Measurements from ENCODE around the gene CACNA1C.

CACNA1C gene

DNA sequence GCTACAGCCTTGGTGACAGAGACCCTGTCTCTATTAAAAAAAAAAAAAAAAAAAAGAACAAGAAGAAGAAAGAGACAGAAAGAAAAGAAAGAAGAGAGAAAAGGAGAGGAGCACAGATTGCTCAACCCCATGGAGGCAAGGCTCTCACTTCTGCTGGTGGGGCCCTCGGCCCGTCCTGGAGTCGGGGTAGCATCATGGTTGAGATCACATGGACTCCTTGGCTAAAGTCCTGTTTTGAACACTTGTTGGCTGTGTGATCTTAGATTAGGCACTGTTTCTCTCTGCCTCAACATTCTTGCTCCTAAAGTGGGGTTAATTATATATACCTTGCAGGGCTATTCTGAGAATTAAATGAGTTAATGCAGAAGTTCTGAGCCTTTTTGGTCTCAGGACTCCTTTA is 207.7 kb downstream of the CACNA1C start:
- DNase-seq, result no peak

DNA sequence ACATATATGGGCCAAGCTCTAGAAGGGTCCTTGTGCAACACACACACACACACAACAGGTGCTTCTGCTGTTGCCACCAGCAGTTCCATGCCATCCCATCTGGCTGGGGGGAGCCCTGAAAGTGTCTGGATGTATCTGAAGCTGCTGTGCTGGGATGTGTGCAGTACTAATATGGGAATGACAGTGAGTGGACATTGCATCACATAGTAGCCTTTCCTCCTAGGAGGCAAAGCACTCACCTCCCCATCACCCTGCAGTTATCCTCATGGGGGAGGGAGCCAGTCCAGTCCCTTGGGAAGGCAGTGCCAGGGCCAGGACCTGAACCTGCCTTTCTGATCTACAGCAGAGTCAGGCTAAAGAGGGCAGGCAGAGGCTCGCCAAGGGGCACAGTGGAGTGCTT is 208.9 kb downstream of the CACNA1C start:
- no peak for DNase-seq

DNA sequence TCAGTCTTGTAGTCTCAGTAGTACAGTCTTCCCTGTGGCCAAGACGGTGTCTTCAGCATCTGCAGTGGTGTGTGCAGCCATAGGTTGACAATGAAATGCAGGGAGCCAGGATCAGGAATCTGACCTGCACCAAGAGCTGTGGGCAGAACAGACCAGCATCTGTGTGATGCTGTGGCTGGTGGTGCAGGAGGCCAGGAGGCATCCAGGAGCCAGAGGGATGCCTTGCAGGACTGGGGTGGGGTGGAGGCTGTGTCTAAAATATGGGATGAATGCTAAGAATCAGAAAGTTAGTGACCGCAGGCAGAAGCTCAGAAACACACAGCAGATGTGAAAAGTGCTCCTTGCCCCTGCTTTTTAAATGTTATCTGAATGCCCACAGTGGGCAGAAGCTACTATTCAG is 209.7 kb downstream of the CACNA1C start:
- no peak for DNase-seq

DNA sequence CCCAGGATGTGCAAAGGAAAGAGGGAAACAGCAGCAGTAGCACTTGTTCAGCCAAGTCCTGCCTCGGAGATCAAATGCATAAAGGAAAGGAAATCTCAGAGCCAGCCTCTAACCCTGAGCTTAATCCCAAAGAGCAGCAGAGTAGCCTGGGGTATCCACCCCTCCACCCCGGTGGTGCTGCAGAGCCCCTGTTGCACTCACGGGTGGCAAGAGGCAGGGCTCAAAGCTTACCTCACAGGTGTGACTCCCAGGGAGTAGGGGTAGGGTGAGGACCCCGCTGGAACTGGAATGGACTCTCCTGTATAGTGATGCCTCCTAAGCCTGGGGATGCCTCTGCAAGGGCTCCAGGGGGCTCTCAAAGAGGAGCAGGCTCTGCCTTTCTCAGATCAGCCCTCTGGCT is 211.1 kb downstream of the CACNA1C start:
- DNase-seq, result no peak

DNA sequence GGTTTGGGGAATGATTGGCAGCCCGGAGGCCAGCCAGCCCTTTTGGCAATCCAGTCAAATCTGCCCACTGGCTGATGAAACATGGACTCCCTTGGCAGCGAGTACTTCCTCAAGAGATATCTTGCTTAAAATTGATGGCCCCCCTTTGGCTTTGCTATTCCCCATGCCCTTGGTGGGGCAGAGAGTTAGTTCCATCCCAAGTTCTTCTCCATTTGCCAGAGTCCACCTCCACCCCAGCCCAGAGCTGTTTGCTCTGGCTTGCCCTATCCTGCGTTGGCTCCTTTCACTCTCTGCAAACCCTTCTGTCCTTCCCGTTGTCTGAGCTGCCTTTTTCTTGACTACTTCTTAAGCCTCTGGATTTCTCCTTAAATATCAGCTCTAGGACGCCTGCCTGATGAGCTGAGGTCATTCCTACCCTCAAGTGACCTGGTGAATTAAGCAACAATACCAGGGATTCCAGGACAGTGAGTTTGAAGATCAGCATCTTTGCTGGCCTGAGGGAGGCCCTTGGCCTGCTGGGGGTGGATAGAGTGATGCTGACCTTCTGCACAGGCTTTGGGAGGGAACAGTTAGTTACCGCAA is 212.0 kb downstream of the CACNA1C start:
- DNase-seq, result no peak

DNA sequence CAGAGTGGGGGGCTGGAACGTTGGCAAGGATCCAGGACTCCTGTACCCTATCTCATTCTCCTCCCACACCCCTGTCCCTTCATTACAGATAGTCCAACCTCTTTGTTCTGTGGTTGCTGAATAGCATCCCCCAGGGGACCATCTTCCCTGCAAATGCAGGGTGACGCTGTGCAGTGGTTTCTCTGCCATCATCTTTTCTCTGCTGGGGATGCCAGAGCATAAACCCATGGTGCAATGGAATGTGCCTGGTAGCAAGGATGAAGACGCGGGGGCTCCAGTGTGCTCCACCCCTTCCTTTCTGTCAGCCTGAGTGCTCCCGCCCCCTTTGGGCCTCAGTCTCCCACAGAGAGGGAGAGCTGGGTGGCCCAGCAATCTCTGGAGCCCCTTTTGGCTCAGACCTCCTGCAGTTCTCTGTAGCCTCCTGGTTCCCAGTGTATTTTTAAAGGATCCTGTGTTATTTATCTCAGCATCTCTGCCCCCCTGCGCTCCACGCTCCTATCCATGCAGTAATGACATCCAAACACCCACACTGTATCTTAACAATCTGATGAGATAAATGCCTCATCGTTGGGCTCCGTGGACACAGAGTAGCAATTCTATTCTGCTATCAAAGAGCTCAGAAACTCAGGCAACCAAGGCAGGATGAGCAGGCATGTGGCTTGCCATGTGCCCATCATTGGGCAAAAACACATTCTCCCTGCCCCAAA is 212.8 kb downstream of the CACNA1C start:
- DNase-seq, result no peak

DNA sequence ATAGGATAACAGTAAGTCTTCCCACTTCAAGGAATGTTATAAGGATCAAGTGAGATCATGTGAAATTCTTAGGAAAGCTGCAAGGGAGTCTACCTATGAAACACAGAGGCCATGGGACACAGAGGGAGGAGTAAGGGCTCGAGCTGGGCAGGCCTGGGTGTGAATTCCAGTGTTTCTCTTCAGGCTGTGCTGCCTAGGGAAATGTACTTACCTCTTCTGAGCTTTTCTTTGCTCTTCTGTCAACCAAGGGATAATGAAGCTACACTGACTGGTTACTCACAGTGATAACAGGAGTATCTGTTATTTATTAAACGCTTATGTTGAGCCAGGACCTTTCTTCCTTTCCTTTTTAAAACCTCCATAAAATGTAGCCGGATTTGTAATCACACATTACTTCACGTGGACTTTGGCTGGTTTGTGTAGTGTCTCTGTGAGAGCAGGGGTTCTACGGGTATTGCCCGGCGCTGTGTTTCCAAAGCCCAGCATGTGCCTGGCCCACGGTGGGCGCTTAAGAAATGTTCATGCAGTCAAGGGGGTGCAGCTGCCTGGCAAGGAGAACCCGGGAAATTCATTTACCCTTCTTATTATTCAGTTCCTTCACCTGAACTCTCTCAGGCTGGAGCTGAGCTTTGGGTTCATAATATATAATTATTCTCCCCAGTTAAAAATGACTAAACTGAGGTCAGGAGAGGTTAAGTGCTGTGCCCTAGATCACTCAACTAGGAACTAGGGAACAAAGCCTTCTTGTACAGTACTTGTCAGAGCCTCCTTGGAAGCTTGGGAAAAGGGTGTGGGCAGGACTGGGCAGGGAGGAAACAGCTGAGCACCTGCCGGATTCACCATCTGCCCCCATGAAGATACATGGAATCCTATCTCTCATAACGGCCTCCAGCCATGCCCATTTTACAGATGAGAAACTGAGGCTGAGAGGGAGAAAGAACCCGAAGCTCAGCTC is 214.2 kb downstream of the CACNA1C start:
- DNase-seq, result no peak

DNA sequence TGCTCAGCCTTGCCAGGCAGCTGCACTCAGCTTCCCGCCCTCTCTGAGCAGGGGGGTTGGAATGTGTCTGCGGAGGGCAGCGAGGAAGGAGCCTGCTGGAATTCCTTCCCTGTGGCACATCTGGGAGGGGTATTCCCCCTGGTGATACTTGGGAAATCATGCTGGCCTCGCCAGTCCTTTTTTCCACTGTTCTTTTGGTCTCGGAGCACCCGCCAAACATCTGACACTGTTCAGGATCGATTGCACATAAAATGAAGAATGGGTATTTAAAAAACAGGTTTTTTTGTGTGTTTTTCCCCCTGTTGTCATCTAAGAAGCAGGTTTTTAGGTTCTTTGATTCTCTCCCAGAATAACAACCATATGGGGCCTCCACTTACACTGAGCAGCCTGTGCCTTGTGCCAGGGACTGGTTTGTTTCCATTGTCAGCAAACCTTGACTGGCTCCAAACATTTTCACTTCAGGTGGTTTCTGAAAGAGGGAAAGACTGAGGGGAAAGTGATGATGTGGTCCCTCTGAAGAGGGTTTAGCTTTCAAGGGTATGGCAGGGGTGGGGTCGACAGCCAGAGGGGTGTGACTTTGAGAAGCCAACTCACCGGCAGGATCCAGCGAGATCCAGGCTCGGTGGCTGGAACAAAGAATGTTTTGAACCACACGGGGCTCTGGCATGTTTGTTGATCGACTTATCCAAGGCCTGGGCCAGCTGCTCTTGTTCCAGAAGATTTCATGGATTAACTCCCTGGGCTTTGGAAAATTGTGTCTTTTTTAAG is 215.1 kb downstream of the CACNA1C start:
- no peak for DNase-seq

DNA sequence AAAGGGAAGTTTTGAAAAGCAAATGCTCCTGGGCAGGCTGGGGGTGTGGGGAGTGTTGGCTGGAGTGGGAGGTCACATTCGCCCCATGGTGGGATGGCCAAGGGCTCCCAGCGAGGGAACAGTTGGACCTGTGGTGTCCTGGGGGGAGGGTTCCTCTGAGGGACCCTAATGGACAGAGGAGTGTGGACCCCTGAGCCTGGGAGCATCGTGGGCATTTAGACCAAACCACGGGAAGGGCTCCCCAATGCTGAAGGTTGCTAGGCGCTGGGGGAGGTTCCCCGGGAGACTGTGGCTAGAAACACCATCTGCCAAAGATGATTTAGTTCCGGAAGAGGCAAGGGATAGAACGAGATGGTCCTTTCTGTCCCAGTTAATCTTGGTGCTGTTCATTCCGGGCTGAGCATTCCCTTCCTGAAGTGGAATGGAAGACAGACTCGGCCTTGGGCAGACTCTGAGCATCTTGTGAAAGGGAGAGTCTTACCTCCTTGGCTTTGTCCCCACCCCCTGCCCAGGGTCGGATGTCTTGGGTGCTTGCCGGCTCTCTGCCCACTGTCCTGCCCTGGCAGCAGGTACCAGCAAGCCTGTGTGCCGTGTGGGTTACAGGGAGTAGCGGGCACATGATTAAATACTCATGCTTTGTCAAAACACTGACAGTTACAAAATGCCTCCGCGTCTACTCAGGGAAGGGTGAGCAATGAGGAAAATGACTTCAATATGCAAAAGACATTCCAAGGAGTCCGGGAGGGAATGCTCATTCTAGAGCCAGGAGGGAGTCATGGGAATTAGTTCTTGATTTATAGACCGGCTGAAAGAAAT is 215.9 kb downstream of the CACNA1C start:
- no peak for DNase-seq

DNA sequence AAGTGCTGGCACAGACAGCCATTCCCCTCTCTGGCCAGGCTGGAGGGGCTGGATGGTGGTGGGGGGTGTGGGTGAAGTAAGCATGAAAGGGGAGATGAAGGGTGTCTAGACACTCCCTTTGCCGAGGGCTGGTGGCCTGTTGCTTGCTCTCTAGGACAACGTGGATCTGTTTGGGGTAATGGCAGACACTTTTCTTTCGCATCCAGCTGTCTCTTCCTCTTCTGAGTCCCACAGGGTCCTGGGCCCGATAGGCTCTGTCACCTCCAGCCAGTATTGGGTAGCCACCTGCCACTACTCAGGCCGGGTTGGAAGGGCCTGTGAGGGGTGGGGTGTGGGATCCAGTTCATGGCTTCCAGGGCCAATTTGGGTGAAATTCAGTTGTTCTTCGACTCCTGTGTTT is 218.1 kb downstream of the CACNA1C start:
- DNase-seq, result no peak

DNA sequence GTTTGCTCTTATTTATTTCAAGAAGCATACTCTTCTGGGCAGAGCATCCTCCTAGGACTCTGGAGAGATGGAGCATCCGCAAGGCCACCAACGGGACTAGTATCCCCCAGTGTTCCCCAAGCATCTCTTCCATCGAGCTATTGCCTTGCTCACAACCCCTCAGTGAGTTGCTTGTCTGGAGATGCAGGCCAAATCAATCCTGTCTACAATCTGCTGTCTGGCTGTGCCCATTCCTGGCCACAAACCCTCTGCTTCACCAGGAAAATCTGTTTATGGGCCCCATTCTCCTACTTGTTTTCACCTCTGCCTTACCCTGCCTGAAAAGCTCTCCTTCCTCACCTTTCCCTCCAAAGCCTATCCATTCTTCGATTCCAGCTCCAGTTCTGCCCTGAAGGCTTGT is 219.2 kb downstream of the CACNA1C start:
- DNase-seq, result no peak

DNA sequence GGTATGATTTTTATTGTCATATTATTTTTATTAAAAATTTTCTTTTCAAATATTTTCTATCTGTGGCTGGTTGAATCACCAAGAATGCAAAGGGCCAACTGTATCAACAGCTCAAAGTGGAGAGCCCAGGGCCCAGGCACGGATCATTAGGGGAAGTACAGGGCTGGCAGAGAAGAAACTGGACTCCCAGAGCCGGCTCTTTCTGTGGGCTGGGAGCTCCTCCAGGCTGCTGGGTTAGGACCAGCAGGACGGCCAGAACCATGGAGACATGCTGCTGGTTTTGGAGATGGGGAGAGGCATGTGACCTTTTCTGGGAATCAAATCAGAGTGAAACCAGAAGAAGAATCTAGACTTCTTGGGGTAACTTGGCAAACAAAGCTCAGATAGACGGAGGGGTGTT is 220.5 kb downstream of the CACNA1C start:
- no peak for DNase-seq

DNA sequence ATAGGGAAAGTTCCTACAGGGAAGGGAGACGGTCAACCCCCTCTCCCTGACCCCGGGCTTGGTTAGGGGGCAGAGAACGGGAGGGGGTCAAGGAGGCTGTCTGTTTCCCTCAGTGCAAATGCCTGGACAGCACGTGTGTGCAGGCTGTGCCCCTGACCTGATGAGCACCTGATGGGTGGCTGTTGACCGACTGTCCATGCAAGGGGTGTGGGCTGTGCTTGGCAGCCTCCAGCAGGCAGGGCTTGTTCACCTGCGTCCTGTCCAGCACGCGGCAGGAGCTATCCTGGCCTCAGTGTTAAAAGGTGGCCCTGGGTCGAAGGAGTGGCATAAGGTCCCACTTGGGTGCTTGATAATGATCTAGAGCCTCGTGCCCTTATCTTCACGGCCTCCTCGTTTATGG is 221.0 kb downstream of the CACNA1C start:
- no peak for DNase-seq

DNA sequence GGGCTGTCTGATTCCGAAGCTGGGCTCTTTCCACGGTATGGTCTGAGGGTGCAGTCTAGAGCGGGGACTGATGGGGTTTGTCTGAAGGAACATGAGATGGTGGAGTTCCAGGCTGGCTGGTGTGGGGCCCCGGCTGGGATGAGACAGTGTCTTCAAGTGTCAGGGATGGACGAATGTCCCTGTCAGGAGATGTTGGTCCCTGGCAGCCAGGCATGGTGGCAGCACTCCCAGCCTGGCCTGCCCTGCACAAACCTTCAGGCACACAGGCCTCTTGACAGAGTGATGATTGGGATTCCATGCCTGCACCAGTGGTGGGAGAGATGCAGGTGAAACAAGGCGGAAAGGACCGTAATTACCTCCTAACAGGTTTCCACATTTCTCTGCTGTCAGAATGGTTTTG is 221.9 kb downstream of the CACNA1C start:
- no peak for DNase-seq

DNA sequence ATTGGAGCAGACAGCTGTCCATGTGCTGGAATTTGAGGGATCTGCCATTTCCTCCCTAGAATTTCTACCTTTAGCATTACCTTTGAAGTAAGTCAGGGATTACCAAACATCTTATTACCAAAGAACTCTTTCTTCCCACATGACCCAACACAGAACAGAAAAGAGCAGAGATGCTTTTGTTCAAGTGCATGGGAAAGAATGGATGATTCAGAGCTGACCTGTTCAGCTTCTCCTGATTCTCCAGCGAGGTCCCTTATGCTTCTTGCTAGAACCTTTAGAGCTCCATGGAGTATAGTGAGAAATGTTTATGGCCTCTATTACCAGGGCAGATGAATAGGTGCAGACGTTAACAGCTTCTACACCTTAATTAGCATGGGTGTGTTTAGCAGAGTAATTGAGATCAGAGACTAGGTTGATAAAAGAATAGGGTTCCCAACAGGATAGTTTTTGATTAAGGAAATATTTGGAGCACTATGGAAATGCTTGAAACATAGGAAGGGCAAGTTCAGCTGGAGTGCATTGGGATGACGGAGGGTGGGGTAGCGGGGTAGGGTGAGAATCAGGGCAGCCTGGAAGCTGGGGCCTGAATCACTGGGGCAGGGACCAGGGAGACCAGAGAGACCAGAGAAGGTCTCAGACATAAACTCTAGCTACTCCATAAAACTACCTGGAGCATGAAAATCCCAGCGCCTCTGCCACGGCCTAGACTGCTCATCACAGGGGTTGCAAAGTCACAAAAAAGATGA is 223.7 kb downstream of the CACNA1C start:
- no peak for DNase-seq

DNA sequence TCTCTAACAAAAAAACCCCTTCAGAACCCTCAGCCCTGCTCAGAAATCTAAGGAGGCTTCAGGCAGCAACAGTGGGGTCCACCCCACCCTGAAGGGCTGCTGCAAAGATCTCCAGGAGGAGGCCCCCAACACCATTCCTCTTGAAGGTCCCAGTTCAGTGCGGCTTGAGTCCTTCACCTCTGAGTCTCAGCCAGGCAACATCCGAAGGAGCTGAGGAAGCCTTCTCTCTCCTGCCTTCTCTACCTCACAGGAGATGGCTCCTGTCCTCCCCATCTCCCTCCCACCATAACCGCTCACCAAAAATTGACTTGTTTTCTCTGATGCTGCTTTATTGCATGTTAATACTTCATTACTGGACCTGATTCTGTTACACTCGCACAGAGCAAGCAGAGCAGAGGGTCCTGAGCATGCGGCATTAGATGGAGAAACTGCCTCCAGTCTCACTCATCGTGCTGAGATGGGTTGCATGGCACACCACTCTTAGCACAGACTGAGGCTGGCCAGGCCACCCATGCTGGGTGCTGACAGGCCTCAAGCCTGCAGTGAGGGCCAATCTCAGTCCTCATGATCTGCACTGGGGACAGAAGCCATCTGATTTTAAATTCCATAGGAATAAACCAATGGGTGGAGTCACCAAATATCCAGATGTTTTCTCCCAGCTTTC is 224.8 kb downstream of the CACNA1C start:
- no peak for DNase-seq

DNA sequence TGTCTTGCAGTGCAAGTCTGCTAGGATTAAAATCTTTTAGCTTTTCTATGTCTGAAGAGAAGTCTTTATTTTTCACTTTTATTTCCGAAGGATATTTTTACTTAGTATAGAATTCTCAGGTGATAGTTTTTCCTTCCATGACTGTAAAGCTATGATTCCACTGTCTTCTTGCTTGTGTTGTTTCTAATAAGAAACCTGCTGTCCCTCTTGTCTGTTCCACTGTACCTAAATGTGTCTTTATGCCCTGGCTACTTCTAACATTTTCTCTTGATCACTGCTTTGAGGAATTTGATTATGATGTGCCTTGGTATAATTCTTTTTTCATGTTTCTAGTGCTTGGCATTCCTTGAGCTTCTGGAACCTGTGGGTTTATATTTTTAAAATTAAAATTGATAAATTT is 228.7 kb downstream of the CACNA1C start:
- DNase-seq, result no peak

DNA sequence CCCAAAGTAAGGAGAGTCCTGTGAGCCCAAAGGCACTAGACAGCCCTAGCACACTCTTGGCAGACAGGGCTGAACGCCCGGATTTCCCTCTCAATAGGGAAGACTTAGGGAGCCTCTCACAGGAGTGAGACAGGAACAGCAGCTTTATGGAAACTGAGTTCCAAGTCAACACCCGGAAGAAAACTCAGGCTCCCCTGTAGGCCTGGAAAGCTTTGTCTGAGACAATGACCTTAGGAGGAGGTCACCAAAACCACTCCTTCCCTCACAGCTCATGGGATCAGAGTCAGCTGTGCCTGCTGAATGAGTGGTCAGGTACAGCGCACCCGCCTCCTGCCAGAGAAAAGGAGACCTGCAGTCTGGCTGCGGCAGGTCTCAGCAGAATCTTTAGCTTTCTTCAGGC is 229.5 kb downstream of the CACNA1C start:
- no peak for DNase-seq

DNA sequence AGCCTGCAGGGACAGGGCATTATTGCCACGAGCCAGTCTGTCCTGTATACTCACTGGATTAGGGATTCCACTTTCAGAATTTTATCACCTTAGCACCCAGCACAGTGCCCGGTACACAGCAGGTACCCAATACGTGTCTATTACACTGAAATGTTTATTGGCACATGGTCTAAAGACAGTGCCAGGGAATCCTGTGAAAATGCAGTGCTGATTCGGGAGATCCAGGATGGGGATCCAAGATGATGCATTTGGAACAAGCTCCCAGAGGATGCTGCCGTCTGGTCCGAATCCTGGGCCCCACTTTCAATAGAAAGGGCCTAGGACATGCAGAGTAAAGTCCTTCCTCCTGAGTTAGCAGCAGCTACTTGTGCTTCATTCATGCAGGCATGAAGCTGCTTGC is 230.7 kb downstream of the CACNA1C start:
- DNase-seq, result no peak

DNA sequence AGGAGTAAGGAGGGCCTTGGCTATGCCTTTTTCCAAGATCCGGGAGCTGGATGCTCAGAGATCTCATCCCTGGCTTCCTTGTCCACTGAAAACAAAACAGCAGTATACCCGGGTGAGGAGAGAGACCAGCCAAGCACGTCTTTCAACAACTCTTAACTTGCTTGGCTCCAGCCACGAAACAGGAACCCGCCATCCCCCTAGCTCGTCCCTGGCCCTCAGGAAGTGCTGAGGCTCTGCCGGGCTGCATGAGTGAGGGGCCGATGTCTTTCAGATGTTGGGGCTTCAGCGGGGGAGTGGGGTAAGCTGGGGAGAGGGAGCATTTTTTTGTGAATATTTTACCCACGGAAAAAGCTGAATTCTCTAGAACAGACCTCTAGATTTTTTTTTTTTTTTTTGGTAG is 231.1 kb downstream of the CACNA1C start:
- no peak for DNase-seq

DNA sequence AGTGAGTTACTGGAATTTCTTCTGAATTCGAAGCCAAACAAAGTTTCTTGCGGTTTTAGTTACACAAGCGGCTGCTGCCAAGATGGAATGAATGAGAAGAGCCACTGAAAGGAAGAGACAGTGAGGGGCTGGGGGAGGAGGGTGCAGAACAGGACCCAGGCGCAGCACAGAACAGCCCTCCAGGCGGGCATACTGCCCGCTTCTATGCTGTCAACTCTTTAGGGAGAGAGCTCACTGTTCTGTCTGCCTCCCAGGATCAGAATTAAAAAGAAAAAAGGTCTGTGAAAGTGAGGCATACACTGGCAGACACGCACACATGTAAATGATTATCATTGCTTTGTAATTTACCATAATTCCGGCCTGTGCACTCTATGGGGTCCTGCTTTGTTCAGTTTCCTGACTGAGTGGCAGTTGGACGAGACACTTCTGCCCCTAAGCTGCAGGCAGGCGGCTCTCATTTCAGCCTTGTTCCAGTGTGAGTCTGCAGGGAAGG is 231.6 kb downstream of the CACNA1C start:
- DNase-seq, result no peak

Measured in NCI-H510A (cell line).